Stimulated activated CD4-positive, alpha-beta T cell treated with anti-CD3 and anti-CD28 coated beads, Interleukin-2, amount 100 ng/mL, for 48 hours (primary cell): ENCODE results near the gene SERPINA5.

Experiments
- DNase-seq, 2 donors: peaks; one replicate each; pipeline ENCODE4 v3.0.0-alpha.2; 2020

SERPINA5 gene

DNA sequence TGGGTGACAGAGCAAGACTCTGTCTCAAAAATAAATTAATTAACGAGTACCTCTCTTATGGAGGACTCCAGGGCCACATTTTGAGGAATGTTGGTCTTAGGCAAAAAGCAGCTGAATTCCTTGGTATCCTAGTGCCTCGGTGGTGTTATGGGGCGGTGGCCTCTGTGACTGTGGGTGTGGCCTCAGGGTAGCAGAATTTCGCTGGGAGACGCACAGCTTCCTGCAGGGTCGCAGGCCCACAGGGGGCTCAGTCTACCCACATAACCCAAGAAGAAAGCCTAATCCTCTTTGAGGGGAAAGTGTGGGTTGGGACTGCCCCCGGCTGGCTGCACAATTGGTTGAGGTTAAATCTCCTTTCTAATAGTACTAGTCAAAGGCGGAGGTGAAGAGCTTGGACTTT is 31.2 kb upstream of the SERPINA5 start:
- DNase-seq, result no peak

DNA sequence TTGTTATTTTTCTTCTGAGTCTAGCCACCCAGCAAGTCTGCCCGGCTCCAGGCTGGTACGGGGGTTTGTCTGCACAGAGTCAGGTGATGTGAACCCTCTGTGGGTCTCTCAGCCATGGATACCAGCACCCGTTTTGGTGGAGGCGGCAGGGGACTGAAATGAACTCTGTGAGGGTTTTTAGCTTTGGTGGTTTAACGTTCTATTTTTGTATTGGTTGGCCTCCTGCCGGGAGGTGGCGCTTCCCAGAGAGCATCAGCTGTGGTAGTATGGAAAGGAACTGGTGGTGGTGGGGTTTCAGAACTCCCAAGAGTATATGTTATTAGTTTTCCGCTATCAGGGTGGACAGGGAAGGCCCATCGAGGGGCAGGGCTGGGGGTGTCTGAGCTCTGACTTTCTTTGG is 25.2 kb upstream of the SERPINA5 start:
- DNase-seq, result no peak

DNA sequence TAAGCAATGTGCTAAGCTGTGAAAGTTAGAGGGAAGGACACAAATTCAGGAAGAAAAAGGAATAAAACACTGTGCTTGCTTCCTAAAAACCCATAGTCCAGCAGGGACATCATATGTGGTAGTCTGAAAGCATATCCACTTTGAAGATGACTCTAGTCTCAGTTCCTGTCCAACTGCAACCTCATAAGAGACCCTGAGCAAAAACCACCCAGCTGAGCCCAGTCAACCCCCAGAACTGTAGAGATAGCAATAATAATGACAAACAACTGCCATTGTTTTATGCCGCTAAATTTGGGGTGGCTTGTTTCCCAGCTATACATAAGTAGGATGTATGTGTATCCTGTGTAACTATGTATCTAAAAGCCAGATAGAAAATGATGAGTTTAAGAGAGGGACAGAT is 23.9 kb upstream of the SERPINA5 start:
- DNase-seq, result no peak

DNA sequence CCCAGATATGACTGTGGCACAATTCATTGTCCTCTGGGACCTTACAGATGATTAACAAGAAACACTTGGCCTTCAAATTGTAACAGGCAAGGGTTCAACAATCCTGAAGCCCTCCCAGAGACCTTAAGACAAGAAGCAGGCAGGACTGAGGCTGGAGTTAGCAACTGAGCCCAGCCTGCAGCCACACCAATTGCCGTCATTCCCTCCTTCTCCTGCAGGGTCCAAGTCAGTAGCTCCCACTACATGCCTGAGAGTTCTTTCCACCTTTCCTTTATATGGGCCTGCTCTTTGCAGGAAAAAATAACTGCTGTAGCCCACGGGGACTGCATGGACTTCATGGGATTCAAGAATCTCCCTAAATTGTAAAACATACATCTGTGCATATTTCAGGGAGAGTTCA is 22.4 kb upstream of the SERPINA5 start:
- no peak for DNase-seq

DNA sequence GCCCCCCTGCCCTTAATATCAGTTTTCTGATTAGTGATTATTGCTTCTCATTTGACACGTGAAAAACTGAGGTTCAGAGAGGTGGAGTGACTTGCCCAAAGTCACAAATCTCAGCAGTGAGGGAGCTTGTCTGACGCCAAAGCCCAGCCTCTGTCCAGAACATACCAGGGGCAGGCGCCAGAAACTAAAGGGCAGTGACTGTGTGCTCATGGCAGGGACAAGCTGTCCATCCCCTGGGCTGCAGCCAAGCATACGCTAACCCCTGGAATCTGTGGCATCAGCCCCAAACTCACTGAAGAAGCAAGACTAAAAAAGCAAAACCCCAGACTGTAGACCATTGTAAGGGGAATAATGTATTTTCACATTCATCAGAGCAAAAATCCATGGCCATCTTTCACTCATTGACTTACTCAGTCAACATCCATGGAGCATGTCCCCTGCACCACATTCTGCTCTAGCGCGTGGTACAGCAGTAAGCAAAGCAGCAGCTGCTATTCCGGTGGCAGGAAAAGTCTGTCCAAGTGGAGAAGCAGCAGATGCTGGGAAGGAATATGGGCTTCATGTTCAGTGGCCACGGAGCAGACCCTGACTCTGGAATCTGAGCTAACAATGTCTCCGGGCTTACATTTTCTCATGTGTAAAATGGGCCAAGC is 21.5 kb upstream of the SERPINA5 start:
- DNase-seq, result no peak

DNA sequence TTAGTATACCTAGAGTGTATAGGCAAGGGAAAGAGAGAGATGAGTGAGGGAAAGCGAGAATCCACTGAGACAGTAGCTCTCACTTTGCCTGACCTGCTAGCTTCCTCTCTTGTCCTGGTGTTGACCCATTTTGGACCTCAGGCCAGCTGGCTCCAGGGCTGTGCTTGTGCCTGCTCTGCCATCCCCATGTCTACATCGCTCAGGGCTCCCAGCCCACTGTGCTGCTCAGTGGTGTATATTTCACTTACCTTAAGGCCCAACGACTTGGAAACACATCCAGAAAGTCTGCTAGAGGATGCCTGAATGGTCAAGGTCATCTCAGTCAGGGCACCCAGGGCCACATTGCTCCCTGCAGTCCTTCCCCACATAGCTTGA is 20.9 kb upstream of the SERPINA5 start:
- no peak for DNase-seq

DNA sequence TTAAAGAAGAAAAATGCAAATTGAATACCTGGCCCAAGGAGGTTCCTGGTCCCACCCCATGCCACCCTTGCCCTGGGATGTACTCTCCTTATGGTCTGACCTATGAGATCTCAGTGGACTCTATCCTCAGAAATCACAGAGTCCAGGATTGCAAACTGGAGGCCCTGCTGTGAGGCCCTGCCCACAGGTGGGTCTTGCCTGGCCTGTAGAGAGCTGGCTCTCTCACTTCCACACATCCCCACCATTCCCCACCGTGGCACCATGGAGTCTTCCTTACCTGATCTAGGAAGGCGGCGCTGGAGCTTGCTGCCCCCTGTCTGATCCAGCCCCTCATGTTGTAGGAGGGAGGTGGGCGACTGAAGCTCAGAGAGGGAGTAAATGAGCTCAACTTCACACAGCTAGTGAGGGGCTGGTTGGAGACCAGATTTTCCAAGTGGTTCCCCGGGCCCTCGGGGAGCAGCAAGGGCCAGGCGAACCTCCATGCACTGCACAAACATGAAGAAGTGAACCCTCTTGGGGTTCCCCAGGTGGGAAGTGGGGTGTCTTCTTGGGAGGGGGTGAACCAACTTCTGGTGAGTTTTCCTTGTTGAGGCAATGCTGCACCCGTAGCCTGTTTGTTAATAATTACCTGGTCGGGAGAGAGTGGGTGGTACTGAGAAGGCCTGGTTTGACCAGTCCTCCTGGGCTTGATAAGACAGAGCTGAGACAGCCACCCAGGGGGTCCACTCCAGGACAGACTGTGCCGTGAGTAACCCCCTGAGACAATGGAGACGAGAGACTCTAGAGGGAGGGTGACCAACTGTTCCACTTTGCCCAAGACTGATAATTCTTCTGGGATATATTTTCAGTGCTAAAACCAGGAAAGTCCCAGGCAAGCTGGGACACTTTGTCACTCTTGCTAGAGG is 20.2 kb upstream of the SERPINA5 start, which contains the start of gene SERPINA4:
Gene SERPINA4 (plus strand): TSS at position 692 of the 905 bp plus-strand sequence. CDS start 2,041 bp downstream, outside the sequence.
- no peak for DNase-seq

DNA sequence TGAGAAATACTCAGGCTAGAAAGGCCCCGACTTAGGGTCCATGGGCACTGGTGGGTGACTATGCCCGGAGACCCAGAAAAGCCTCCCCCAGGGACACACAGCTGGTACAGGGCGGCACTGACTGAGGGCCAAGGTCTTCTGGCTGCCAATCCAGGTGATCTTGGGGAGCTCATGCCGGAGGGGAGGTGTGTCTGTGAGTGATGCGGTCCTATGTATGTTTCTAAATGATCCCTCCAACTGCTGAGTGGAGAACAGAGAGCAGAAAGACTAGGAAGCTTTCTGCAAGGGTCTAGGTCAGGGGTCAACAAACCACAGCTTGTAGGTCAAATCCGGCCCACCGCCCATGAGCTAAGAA is 19.6 kb upstream of the SERPINA5 start:
- DNase-seq, result no peak

DNA sequence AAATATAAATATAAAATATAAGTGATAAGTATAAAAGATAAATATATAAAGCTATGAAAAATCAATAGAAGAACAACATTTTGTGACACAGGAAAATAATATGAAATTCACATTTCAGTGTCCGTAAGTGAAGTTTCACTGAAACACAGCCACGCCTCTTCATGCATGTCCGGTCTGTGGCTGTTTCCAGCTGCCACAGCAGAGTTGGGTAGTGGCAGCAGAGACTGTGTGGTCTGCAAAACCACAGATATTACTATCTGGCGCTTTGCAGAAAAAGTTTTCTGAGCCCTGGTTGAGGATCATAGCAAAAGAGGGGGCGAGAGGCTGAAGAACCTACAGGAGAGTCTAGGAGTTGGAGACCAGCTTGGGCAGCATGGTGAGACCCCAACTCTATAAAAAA is 19.2 kb upstream of the SERPINA5 start:
- DNase-seq, result no peak

DNA sequence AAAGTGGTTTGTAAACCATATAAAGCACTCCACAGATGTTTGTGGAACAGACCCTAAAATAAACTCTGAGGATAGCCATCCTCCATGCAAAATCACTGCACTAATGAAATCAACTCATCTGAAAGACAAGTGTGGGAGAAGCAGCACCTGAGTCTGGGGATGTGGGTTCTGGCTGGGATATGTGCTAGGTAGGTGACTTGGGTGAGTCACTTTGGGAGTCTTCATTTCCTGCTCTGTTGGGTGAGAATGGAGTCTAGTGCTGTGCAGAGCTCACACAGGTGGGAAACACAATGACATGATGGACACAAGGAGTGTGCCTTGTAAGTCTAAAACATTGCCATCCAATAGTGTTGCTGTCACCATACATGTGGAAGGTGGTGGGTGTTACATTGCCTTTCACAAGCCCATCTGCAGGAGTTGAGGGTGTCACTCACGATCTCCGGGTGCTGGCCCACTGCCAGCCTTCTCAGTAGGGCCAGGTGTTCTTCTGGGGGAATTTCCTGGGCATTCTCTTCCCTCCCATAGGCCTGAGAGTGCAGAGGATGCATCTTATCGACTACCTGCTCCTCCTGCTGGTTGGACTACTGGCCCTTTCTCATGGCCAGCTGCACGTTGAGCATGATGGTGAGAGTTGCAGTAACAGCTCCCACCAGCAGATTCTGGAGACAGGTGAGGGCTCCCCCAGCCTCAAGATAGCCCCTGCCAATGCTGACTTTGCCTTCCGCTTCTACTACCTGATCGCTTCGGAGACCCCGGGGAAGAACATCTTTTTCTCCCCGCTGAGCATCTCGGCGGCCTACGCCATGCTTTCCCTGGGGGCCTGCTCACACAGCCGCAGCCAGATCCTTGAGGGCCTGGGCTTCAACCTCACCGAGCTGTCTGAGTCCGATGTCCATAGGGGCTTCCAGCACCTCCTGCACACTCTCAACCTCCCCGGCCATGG is 18.0 kb upstream of the SERPINA5 start:
- no peak for DNase-seq

DNA sequence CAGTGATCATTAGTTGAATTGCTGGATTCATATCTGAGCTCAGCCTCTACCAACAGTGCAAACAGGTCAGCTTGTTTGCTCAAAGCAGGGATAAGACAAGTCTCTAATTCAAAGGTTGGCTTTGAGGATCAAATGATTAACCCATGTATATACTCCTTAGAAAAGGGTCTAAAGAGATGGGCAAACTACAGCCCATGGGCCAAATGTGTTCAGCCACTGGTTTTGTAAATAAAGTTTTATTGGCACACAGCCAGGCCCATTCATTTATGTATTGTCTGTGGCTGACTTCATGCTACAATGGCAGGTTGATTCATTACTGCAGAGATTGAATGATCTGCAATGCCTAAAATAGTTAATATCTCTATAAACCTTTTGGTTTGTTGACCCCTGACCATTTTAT is 16.8 kb upstream of the SERPINA5 start:
- DNase-seq, result no peak

DNA sequence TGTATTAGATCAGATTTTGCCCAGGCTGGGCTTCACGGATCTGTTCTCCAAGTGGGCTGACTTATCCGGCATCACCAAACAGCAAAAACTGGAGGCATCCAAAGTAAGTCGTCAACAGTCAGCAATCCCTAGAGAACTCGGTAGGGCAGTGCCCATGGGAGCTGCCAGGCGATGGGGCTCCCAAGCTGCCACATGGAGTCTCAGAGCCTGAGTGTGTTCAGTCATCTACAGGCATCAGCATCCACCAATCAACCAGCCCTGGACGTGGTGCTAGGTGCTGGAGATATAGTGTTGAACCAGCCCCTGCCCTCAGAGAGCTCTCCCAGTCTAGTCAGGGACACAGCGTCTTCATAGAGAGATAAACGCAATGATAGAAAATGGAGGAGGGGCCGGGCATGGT is 13.0 kb upstream of the SERPINA5 start:
- no peak for DNase-seq

DNA sequence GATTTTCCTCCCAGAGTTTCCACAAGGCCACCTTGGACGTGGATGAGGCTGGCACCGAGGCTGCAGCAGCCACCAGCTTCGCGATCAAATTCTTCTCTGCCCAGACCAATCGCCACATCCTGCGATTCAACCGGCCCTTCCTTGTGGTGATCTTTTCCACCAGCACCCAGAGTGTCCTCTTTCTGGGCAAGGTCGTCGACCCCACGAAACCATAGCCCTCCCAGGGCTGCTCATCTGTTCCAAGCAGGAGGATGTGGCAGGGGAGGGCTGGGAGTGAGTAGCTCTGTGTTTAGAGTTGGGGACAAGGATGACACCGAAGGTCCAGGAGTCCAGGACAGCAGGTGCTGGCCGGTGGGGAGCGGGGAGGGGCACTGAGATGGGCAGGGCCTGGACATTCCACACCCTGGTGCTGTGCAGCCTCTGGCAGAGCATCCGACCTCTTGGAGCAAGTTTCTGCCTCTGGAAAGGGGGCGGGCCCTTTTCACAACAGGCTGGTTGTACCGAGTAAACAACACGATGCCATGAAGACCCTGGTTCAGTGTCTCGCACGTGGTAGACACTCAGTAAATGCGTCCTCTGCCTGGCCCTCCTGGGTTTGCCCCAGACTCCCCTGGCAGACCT is 11.7 kb upstream of the SERPINA5 start:
- DNase-seq, result no peak

DNA sequence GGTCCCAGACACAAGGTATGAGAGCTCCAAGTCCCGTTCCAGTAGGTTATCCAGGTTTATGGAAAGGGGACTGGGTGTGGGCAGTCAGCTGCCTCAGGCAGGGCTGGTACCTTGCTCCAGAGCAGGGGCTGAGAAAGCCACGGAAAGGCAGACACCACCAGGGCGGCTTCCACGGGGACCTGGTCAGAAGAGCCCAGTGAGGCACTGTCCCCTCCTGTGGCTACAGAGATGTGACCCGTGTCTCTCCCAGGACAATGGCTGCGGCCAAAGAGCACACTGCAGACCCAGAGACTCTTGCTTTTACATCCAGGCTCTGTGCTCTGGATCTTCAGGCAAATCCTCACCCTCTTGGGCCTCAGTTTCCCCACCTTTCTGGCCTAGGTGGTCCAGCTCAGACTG is 11.2 kb upstream of the SERPINA5 start:
- no peak for DNase-seq

DNA sequence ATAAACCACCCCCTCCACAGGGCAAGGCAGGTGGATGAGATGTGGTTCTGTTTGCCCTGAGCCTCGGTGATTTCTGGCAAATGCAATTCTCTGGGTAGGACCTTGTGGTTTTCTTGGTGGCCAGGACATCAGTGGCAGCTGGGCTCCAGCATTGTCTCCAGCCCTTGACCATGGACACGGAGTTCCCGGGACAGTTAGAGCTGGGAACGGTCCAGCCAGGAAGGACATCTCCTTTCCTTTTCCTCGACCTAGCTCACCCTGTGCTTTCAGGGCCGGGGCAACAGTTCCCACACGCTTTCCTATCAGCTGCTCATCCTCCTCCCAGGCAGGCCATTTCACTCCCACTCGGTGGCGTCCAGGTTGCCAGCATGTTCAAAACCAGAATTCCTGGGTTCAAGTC is 10.8 kb upstream of the SERPINA5 start:
- no peak for DNase-seq

DNA sequence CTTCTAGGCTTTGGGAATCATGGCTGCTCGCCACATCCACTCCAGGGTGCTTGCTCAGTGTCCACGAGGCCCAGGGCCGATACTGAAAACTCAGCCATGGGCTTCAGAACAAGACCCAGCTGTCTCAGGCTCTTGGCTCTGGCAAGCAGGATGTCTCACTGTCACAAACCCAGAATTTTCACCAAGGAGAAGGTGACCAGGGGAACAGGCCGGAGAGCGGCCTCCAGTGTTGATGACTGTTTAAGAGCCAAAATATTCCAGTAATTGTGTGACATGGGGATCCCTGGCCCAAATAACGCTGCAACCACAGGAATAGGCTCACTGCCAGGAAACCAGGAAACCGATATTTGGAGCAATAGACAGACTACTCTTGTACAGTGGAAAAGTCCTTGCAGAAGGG is 9.8 kb upstream of the SERPINA5 start:
- no peak for DNase-seq

DNA sequence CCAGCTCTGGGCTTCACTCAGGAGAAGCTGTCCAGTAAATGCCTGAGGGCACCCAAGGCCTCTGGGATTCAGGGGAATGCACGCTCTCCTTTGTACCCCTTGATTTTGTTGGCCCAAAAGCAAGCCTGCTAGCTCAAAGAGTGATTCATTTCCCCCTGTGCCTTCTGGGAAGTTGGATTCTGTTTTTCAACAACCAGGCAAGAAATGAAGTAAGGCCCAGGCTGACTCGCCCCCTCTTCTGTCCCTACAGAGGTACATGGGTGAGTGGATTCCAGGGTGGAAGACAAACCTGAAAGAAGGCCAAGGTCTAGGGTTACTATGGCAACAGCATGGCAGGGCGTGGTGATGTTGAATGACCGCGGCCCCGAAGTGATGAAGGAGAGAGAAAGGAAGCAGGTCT is 9.3 kb upstream of the SERPINA5 start:
- no peak for DNase-seq

DNA sequence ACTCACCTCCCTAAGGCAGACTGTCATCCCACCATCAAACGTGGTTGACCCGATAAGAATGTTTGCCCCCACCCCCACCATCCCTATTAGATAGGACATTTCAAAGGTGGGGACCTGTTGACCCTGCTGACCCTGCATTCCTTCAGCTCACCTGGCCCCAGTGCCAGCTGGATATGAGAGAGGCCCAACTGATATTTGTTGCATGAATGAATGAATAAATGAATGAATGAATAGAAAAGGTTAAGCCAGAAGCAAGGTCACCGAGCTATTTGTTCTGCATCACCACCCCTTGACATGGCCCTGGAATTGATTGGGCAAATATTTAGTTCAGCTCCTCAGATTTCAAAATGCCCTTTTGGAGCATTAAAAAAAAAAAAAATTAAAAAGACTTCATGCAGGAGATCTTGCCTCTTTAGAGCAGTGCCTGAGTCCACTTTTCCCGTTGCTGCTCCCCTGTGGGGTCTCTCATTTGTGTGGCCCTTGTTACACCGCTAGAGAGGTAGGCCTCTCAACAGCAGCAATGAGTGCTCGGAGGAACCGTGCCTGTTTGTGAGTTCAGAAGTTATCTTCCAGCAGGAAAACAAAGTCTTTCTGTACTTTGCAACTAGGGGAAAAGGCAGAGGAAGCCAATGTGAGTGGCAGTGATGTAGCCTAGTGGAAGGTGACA is 8.5 kb upstream of the SERPINA5 start:
- no peak for DNase-seq

DNA sequence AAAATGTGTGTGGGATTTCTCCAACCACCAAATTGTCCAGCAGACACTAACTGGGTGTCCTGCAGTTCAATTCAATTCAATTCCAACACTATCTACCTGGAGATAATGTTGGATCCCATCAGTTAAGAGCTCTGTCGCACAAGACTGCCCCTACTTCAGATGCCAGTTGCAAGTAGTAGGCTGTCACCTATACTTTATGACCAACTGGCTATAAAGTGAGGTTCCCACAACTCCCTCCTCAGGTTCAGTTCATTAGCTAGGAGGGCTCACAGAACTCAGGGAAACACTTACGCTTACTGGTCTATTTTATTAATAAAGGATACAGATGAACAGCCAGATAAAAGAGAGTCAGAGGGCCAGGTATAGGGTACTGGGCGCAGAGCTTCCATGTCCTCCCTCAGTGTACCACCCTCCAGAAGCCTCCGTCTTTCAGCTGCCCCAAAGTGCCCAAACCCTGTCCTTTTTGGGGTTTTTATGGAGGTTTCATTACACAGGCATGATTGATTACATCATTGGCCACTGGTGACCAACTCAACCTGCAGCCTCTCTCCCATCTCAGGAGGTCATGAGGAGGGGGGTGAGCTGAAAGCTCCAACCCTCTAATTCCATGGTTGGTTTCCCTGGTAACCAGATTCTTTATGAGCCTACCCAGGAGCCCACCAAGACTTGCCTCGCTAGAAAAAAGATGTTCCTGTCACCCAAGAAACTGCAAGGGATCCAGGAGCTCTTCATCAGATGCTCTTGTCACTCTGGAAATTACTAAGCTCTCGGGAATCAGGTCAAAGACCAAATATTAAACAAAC is 7.5 kb upstream of the SERPINA5 start:
- no peak for DNase-seq

DNA sequence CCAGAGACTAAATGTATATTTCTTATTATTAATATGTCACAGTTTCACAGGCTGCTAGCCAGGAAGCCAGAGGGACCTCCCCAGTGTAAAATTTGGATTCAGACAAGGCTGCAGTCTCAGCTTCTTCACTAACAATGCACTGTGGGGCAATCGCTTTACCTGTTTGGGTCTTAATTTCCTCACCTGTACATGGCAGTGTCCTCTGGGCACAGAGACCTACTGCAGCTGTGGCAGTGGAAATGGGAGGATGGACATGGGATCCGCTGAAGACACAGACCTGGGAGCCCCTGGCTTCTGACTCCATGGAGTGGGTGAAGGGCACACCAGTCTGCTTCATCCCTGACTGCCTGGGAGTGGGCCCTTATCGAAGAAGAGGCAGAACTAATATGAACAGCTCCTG is 6.9 kb upstream of the SERPINA5 start:
- no peak for DNase-seq
